Retinal pigment epithelial cell (primary cell): ENCODE results near the gene CACYBP.

Experiments
- DNase-seq: peaks from one replicate; pipeline ENCODE4 v3.0.0-alpha.2; 2010; ENCODE audit warnings: low read depth
- H3K4me3 ChIP-seq: 2 replicates; pipeline ENCODE4 v1.5.1; 2011; ENCODE audit warnings: mild to moderate bottlenecking, low read length, control low read depth, moderate library complexity
- CTCF ChIP-seq: conservative IDR thresholded peaks from 2 replicates; pipeline ENCODE4 v1.5.1; 2011; ENCODE audit warnings: low read depth, low read length, control low read depth, inconsistent platforms

CACYBP gene

GRCh38 chr1:174988986-174989385, 10.8 kb upstream of the CACYBP start:
- no peak for TF ChIP-seq CTCF
- H3K4me3 ChIP-seq = no peak overlapping the region
- DNase-seq = no peak

- no peak overlapping the region for H3K4me3 ChIP-seq
- no peak for DNase-seq
- no peak for TF ChIP-seq CTCF
Observed at GRCh38 chr1:174989536-174990220, 10.1 kb upstream of the CACYBP start.

GRCh38 chr1:174990382-174990999, 9.3 kb upstream of the CACYBP start:
- no peak for TF ChIP-seq CTCF
- H3K4me3 ChIP-seq = peak overlapping the region; percentile 22
- DNase-seq = no peak

GRCh38 chr1:174991473-174991872, 8.3 kb upstream of the CACYBP start:
- no peak for DNase-seq
- TF ChIP-seq CTCF = no peak
- H3K4me3 ChIP-seq = no peak overlapping the region

GRCh38 chr1:174995121-174995520, 4.6 kb upstream of the CACYBP start:
- DNase-seq = no peak
- no peak for TF ChIP-seq CTCF
- no peak overlapping the region for H3K4me3 ChIP-seq

GRCh38 chr1:174995916-174996315, 3.8 kb upstream of the CACYBP start:
- no peak for DNase-seq
- H3K4me3 ChIP-seq = no peak overlapping the region
- no peak for TF ChIP-seq CTCF

- H3K4me3 ChIP-seq = no peak overlapping the region
- DNase-seq = no peak
- TF ChIP-seq CTCF = no peak
Observed at GRCh38 chr1:174996476-174996875, 3.3 kb upstream of the CACYBP start.
